ENCODE data around the gene IFI30.

Gene IFI30

GRCh38 chr19:18131841-18132596 lies 41.6 kb upstream of the IFI30 start:
- DNase-seq (ENCODE audit: low read depth), result no peak
- in situ Hi-C loops (cut with HindIII; ENCODE audit: low sequenced_read_pairs), result no loop called here
- TF ChIP-seq, protein P1, sequence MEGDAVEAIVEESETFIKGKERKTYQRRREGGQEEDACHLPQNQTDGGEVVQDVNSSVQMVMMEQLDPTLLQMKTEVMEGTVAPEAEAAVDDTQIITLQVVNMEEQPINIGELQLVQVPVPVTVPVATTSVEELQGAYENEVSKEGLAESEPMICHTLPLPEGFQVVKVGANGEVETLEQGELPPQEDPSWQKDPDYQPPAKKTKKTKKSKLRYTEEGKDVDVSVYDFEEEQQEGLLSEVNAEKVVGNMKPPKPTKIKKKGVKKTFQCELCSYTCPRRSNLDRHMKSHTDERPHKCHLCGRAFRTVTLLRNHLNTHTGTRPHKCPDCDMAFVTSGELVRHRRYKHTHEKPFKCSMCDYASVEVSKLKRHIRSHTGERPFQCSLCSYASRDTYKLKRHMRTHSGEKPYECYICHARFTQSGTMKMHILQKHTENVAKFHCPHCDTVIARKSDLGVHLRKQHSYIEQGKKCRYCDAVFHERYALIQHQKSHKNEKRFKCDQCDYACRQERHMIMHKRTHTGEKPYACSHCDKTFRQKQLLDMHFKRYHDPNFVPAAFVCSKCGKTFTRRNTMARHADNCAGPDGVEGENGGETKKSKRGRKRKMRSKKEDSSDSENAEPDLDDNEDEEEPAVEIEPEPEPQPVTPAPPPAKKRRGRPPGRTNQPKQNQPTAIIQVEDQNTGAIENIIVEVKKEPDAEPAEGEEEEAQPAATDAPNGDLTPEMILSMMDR (IDR thresholded peaks at IDR 0.05; ENCODE audit: low read depth, low read length, missing control alignments), result no peak
- no peak overlapping the region for H3K4me3 ChIP-seq (ENCODE audit: low read depth, low read length)

- in situ Hi-C loops (cut with HindIII; ENCODE audit: low sequenced_read_pairs), result no loop called here
- TF ChIP-seq, protein P1 (IDR thresholded peaks at IDR 0.05; ENCODE audit: low read depth, low read length, missing control alignments), result no peak
- no peak overlapping the region for H3K4me3 ChIP-seq (ENCODE audit: low read depth, low read length)
- no peak for DNase-seq (ENCODE audit: low read depth)
Measured at GRCh38 chr19:18135712-18136584, 37.7 kb upstream of the IFI30 start.

- TF ChIP-seq, protein P1 (IDR thresholded peaks at IDR 0.05; ENCODE audit: low read depth, low read length, missing control alignments), result no peak
- H3K4me3 ChIP-seq (ENCODE audit: low read depth, low read length), result no peak overlapping the region
Measured at GRCh38 chr19:18137242-18137641, 36.4 kb upstream of the IFI30 start.

GRCh38 chr19:18137657-18138339 lies 35.8 kb upstream of the IFI30 start:
- DNase-seq (ENCODE audit: low read depth), result no peak
- TF ChIP-seq, protein P1 (IDR thresholded peaks at IDR 0.05; ENCODE audit: low read depth, low read length, missing control alignments), result no peak
- in situ Hi-C loops (cut with HindIII; ENCODE audit: low sequenced_read_pairs), result no loop called here
- no peak overlapping the region for H3K4me3 ChIP-seq (ENCODE audit: low read depth, low read length)

More at GRCh38 chr19:18137242-18137641, 36.4 kb upstream of the IFI30 start:
- DNase-seq (ENCODE audit: low read depth), result no peak
- in situ Hi-C loops (cut with HindIII; ENCODE audit: low sequenced_read_pairs), result no loop called here

- no peak overlapping the region for H3K4me3 ChIP-seq (ENCODE audit: low read depth, low read length)
- TF ChIP-seq, protein P1 (IDR thresholded peaks at IDR 0.05; ENCODE audit: low read depth, low read length, missing control alignments), result no peak
- no peak for DNase-seq (ENCODE audit: low read depth)
- in situ Hi-C loops (cut with HindIII; ENCODE audit: low sequenced_read_pairs), result no loop called here
Measured at GRCh38 chr19:18140473-18140872, 33.1 kb upstream of the IFI30 start.

DNA sequence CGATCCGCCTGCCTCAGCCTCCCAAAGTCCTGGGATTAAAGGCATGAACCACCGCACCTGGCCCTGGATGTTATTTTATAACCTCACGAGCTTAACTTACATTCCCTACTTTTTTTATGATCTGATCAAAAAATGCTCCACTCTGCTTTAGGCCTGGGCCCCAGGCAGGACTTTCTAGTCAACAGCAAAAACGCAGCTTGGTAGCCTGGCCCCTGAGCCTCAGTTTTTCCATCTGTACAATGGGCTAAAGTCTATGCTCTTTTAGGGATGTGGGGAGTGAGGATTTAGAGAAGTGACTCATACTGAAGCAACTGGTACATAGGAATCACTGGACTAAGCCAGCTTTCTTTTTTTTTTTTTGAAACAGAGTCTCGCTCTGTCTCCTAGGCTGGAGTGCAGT lies 32.6 kb upstream of the IFI30 start:
- in situ Hi-C loops (cut with HindIII; ENCODE audit: low sequenced_read_pairs), result no loop called here
- DNase-seq (ENCODE audit: low read depth), result no peak
- H3K4me3 ChIP-seq (ENCODE audit: low read depth, low read length), result no peak overlapping the region
- TF ChIP-seq, protein P1 (IDR thresholded peaks at IDR 0.05; ENCODE audit: low read depth, low read length, missing control alignments), result no peak

Measured in astrocyte of the cerebellum (primary cell).